ENCODE data around the gene CAP2.

- no peak for TF ChIP-seq TAF1 (IDR thresholded peaks at IDR 0.05; ENCODE audit: low read depth)
- TF ChIP-seq CEBPB (IDR thresholded peaks at IDR 0.05), result peak; percentile 4; the same call in 1 of the 2 replicates
- TF ChIP-seq EP300 (IDR thresholded peaks at IDR 0.05; ENCODE audit: borderline replicate concordance), result no peak
- no peak for TF ChIP-seq FOXM1 (IDR thresholded peaks at IDR 0.05; ENCODE audit: borderline replicate concordance, low read depth)
- TF ChIP-seq ZBTB7A (IDR thresholded peaks at IDR 0.05; ENCODE audit: low read depth), result no peak
These were observed 77.5 kb downstream of the CAP2 start for GRCh38 chr6:17470938-17471327.
